Measurements from ENCODE around the gene SYPL2. TPM values are rescaled to one million over a fixed set of nuclear protein-coding genes. Genes with fewer than 3 reads are reported as not detected.
"Not testable (repeated sequence)": the region's sequence is repeated elsewhere in the genome, so short reads cannot be mapped to it uniquely, and the experiment has no call there.

The SYPL2 gene
- total RNA-seq, 1 donor, result 1.7 TPM

DNA sequence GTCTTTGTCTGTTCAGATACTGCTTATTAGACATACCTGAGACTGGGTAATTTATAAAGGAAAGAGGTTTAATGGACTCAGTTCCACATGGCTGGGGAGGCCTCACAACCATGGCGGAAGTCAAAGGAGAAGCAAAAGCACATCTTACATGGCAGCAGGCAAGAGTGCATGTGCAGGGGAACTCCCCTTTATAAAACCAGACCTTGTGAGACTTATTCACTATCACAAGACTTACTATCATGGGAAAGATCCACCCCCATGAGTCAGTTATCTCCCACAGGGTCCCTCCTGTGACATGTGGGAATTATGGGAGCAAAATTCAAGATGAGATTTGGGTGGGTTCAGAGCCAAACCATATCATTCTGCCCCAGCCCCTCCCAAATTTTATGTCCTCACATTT, 33.0 kb upstream of the SYPL2 start:
- DNase-seq (ENCODE audit: low read depth), result no peak
- TF ChIP-seq, protein P1, sequence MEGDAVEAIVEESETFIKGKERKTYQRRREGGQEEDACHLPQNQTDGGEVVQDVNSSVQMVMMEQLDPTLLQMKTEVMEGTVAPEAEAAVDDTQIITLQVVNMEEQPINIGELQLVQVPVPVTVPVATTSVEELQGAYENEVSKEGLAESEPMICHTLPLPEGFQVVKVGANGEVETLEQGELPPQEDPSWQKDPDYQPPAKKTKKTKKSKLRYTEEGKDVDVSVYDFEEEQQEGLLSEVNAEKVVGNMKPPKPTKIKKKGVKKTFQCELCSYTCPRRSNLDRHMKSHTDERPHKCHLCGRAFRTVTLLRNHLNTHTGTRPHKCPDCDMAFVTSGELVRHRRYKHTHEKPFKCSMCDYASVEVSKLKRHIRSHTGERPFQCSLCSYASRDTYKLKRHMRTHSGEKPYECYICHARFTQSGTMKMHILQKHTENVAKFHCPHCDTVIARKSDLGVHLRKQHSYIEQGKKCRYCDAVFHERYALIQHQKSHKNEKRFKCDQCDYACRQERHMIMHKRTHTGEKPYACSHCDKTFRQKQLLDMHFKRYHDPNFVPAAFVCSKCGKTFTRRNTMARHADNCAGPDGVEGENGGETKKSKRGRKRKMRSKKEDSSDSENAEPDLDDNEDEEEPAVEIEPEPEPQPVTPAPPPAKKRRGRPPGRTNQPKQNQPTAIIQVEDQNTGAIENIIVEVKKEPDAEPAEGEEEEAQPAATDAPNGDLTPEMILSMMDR (IDR thresholded peaks at IDR 0.05; ENCODE audit: insufficient read depth, low read length), result no peak
- H3K4me3 ChIP-seq (ENCODE audit: low read depth, low read length), result no peak overlapping the region

DNA sequence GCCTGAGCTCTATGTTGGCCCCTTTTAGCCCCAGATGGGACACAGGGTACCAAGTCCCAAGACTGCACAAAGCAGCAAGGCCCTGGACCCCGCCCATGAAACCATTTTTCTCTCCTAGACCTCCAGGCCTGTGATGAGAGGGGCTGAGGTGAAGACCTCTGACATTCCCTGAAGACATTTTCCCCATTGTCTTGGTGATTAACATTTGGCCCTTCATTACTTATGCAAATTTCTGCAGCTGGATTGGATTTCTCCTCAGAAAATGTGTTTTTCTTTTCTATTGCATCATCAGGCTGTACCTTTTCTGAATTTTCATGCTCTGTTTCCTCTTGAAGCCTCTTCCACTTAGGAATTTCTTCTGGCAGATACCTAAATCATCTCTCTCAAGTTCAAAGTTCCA, 31.9 kb upstream of the SYPL2 start:
- DNase-seq (ENCODE audit: low read depth), result no peak
- no peak overlapping the region for H3K4me3 ChIP-seq (ENCODE audit: low read depth, low read length)
- TF ChIP-seq, protein P1 (IDR thresholded peaks at IDR 0.05; ENCODE audit: insufficient read depth, low read length), result no peak

GRCh38 chr1:109438798-109439297, 27.5 kb upstream of the SYPL2 start:
- peak; percentile 88 for DNase-seq (ENCODE audit: low read depth)
- TF ChIP-seq, protein P1 (IDR thresholded peaks at IDR 0.05; ENCODE audit: insufficient read depth, low read length), result no peak
- H3K4me3 ChIP-seq (ENCODE audit: low read depth, low read length), result no peak overlapping the region

- peak; percentile 17 for DNase-seq (ENCODE audit: low read depth)
- H3K4me3 ChIP-seq (ENCODE audit: low read depth, low read length), result no peak overlapping the region
- TF ChIP-seq, protein P1 (IDR thresholded peaks at IDR 0.05; ENCODE audit: insufficient read depth, low read length), result no peak
Observed at GRCh38 chr1:109441069-109441468, 25.3 kb upstream of the SYPL2 start.

DNA sequence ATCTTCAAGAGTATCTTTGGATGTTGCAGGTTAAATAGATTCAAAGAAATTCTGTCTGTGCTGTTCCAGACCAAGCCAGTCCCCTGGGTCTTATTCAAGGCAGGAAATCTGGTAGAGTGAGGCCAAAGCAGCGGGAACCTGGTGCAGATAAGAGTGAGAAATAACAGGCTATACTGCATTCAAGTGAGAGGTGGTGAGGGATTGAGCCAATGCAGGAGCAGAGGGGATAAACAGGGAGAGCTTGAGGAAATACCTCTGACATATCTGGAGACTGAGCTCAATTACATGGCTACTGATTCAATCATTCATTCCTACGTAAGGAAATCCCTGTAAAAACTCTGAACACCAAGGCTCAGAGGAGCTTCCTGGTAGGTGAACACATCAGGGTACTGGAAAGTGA, 22.9 kb upstream of the SYPL2 start:
- TF ChIP-seq, protein P1 (IDR thresholded peaks at IDR 0.05; ENCODE audit: insufficient read depth, low read length), result no peak
- H3K4me3 ChIP-seq (ENCODE audit: low read depth, low read length), result no peak overlapping the region
- DNase-seq (ENCODE audit: low read depth), result peak; percentile 10

DNA sequence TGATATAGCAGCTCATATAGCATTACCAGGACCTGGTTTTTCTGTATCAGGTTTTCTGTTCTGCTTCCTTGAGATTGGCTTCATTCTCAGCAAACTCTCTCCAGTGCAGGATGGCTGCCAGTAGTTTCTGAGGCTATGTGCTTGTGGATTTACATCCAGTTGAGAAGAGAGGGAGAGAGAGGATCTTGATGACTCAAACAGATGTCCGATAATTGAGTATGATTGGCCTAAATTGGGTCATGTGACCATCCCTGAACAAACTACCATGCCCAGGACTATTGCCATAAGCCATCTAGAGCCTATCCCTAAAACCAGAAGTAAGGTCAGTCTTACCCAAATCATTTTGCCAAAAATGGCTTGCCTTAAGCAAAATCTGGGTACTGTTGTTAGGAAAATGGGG, 22.0 kb upstream of the SYPL2 start:
- H3K4me3 ChIP-seq (ENCODE audit: low read depth, low read length), result no peak overlapping the region
- DNase-seq (ENCODE audit: low read depth), result no peak
- TF ChIP-seq, protein P1 (IDR thresholded peaks at IDR 0.05; ENCODE audit: insufficient read depth, low read length), result no peak

DNA sequence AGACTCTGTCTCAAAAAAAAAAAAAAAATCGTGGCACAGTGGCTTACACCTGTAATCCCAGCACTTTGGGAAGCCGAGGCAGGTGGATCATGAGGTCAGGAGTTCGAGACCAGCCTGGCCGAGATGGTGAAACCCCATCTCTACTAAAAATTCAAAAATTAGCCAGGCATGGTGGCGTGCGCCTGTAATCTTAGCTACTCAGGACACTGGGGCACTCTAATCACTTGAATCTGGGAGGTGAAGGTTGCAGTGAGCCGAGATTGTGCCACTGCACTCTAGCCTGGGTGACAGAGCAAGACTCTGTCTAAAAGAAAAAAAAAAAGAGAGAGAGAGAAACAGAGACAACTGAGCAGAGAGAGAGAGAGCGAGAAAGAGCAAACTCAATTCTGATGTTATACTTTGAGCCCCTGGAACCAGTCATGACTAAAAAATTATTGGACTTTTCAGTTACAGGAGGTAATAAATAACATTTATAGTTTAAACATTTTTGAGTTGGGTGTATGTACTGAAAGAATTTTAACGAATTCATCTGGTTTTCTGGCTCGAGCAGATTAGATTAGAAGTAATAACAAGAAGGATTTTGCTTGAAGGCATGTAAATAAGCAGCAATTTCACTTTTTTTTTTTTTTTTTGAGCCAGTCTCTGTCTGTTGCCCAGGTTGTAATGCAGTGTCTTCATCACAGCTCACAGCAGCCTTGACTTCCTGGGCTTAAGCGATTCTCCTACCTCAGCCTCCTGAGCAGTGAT, 20.2 kb upstream of the SYPL2 start:
- H3K4me3 ChIP-seq (ENCODE audit: low read depth, low read length); DNase-seq (ENCODE audit: low read depth): not testable (repeated sequence)
